ENCODE data around the gene ASGR2.

ASGR2 gene

DNA sequence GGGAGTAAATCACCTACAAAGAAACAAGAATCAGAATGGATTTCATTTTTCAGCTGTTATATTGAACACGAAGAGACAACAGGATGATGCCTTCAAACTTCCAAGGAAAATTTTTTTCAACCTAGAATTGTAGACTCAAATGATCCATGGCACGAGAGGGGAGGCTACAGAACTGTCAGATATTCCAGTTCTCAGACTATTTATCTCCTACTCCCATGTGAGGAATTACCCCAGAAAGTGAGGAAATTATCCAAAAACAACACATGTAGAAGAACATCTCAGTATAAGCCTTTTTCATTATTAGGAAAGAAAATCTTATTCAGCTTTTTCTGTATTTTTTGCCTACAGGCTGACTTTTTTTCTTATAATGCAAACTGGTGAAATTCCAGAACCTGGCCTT, 5.5 kb upstream of the ASGR2 start:
- no peak overlapping the region for H3K27ac ChIP-seq
- TF ChIP-seq, protein P1, sequence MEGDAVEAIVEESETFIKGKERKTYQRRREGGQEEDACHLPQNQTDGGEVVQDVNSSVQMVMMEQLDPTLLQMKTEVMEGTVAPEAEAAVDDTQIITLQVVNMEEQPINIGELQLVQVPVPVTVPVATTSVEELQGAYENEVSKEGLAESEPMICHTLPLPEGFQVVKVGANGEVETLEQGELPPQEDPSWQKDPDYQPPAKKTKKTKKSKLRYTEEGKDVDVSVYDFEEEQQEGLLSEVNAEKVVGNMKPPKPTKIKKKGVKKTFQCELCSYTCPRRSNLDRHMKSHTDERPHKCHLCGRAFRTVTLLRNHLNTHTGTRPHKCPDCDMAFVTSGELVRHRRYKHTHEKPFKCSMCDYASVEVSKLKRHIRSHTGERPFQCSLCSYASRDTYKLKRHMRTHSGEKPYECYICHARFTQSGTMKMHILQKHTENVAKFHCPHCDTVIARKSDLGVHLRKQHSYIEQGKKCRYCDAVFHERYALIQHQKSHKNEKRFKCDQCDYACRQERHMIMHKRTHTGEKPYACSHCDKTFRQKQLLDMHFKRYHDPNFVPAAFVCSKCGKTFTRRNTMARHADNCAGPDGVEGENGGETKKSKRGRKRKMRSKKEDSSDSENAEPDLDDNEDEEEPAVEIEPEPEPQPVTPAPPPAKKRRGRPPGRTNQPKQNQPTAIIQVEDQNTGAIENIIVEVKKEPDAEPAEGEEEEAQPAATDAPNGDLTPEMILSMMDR (conservative IDR thresholded peaks at IDR 0.05), result no peak
- no peak for TF ChIP-seq ZFX (IDR thresholded peaks at IDR 0.05)

DNA sequence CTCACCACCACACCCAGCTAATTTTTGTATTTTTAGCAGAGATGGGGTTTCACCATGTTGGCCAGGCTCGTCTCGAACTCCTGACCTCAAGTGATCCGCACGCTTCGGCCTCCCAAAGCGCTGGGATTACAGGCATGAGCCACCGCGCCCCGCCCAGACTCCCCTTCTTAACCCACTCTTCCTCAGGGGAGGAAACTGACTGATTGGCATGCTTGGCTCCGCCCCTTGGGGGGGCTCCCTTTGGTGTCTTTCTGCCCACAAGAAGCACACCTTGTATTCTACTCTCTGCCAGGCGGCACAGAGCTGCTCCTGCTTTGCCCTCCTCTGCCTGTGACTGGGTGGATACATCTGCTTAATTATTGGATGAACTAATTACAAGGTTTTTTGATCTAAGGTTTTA, 4.7 kb upstream of the ASGR2 start:
- TF ChIP-seq, protein P1 (conservative IDR thresholded peaks at IDR 0.05), result no peak
- no peak for TF ChIP-seq ZFX (IDR thresholded peaks at IDR 0.05)
- H3K27ac ChIP-seq, result no peak overlapping the region

DNA sequence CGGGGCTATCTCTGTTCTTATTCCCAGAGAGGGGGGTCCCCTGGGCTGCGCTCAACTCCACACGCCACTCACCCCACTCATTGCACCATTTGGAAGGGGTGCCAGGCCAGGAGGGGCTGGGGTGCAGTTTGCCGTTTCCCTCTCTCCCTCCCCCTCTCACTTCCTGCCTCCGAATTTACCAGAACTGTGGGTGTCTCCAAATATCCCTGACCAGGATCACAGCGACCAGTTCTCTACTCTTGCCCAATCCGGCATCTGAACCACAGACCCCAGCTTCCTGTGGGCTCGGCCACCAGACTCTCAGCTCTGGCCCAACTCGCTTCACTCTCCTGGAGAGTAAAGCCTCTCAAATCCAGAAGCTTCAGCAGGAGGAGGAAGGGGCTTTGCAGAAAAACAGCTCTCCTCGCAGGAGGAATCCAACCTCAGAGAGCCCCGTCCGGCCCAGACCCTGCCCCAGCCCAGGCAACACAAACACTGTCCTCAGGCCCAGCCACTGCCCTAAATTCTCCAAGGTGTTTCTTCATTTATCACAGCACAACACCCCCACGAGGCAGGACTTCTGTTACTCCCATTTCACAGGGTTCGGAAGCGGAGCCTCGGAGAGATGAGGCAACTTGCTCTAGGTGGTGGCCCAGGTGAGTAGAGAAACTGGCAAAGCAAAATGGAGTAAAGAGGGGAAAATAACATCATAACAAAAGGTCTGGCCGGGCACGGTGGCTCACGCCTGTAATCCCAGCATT, 423 bp upstream of the ASGR2 start:
- TF ChIP-seq, protein P1 (conservative IDR thresholded peaks at IDR 0.05), result no peak
- no peak for TF ChIP-seq ZFX (IDR thresholded peaks at IDR 0.05)
- no peak overlapping the region for H3K27ac ChIP-seq

DNA sequence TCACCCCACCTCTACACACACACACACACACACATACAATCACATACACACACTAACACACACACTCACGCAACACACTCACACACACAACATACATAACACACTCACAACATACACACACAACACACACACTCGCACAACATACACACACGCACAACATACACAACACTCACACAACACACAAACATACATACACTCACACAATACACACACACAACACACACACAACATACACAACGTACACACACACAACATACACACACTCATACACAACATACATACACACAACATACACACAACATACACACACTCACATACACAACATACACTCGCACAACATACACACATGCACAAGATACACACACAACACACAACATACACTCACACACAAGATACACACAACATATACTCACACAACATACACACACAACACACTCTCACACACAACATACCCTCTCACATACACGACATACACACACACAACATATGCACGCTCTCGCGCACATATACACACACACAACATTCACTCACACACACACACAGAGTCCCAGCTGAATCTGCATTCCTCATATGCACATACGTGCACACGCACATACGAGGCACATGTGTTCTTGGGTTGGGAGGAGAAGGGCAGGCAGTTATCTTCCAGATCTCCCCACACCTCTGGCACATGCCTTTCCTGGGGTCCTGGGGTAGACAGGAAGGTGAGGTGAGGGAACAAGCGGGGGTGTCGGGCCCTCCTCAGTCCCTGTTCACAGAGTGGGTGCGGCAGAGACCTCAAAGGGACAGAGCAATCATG, 1.1 kb downstream of the ASGR2 start:
- H3K27ac ChIP-seq, result no peak overlapping the region
- TF ChIP-seq, protein P1 (conservative IDR thresholded peaks at IDR 0.05), result no peak
- TF ChIP-seq ZFX (IDR thresholded peaks at IDR 0.05), result no peak

DNA sequence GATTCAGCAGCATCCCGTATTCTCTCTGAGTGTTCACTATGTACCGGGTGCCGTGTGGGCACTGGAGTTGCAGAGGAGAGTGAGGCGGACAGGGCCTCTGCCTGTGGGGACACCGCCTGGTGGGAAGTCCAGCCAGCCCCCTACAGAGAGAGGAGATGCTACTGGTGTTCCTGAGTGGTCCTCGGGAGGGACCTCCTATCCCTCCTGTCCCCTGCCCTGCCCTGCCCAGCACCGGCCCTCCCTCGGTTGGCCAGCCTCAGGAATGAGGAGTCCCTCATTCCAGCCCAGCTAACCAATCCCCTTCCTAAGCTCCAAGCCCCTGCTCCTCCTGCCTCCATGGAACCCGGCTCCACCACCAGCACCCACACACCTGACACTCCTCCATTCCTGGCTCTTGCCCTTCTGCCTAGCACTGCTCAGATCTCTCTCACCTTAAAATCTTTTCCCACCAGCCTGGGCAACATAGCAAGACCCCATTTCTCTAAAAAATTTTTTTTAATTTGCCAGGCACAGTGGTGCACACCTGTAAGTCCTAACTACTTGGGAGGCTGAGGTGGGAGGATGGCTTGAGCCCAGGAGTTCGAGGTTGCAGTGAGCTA, 2.0 kb downstream of the ASGR2 start:
- TF ChIP-seq, protein P1 (conservative IDR thresholded peaks at IDR 0.05), result no peak
- no peak for TF ChIP-seq ZFX (IDR thresholded peaks at IDR 0.05)
- H3K27ac ChIP-seq, result no peak overlapping the region

DNA sequence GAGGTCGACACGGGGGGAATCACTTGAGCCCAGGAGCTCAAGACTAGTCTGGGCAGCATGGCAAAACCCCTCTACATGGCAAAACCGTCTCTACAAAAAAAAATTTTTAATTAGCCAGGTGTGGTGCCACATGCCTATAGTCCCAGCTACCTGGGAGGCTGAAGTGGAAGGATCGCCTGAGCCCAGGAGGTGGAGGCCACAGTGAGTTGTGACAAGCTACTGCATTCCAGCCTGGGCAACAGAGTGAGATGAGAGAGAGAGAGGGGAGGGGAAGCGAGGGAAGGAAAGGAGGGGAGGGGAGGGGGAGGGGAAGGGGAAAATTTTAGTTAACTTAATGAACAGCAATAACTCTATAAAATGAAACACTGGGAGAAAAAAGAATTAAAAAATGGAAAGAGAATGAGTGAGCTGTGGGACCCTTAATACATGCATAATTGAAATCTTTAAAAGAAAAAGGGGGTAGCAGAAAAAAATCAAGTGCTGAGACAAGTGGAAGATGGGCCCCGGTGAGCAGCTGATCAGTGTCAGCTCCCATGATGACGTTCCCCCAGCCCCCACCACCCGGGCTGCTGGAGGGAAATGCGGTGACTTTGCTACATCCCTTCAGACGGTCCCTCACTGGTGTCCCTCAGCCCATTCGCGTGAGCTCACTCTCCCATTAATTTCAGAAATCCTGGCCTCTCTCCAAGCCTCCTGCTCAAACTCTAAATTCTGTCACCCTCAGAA, 2.7 kb downstream of the ASGR2 start:
- no peak overlapping the region for H3K27ac ChIP-seq
- TF ChIP-seq, protein P1 (conservative IDR thresholded peaks at IDR 0.05), result no peak
- no peak for TF ChIP-seq ZFX (IDR thresholded peaks at IDR 0.05)
